Measurements from ENCODE around the gene HIP1. TPM values are rescaled to one million over a fixed set of nuclear protein-coding genes. Genes with fewer than 3 reads are reported as not detected.
"Not testable (repeated sequence)": the region's sequence is repeated elsewhere in the genome, so short reads cannot be mapped to it uniquely, and the experiment has no call there.

The HIP1 gene
- total and polyA plus RNA-seq, 3 experiments from 2014 or later, result 6.1 to 7.4 (median 6.7) TPM

DNA sequence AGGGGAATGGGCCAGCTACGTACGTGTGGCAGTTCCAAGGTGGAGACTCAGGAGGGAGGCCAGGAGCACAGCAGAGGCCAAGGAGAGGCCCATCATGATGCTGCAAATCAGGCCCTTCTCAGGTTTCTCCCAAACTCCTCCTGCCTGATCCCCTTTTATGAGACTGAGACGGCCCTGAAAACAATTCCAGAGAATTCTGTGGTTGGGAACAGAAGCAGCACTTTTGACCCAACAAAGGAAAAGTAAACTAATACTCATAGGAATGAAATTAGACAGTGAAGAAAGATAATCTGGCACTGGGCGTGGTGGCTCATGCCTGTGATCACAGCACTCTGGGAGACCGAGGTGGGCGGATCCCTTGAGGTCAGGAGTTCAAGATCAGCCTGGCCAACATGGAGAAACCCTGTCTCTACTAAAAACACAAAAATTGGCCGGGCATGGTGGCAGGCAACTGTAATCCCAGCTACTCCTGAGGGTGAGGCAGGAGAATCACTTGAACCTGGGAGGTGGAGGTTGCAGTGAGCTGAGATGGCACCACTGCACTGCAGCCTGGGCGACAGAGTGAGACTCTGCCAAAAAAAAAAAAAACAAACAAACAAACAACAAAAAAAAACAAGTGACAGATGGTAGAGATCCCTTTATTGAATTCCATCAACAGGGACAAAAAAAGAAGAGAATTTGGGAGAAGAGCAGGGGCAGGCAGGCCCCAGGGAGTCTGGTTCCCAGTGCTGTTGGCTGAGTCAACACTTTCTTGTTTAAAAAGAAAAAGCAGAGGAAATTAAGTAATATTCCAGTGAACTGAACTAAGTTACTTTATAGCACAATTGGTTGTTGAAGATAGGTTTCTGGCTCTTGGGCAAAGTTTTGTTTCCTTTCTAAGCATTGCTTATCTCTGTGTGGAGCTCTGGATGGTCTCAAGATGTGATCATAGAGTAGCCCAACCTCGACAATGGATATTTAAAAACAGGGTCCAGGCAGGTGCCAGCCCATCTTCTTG lies 33.6 kb upstream of the HIP1 start, which contains the start of gene CCL26:
Gene CCL26, minus strand, starts transcription at position 131 of the 997 bp plus-strand sequence. Its CDS starts 35 bp downstream, at position 96.
- Histone ChIP-seq H3K27ac (ENCODE audit: low read depth, low read length) (no peak within 1 kb of the TSS), H3K27me3 (ENCODE audit: insufficient read depth, low read length, poor library complexity, severe bottlenecking) (no peaks in the 10 kb centered on the region), H3K4me1 (ENCODE audit: insufficient read depth, low read length) (peaks cover 12% of the 10 kb centered on the region), H3K9me3 (ENCODE audit: low read length) (no peaks in the 10 kb centered on the region), H3K4me3 (ENCODE audit: low read length) (no peak within 1 kb of the TSS), H3K36me3 (ENCODE audit: insufficient read depth, low read length) (no peaks in the 10 kb centered on the region)
- CTCF ChIA-PET, result no interaction called here
- Mint-ChIP-seq H3K27ac (no peak within 1 kb of the TSS), H3K27me3 (peaks cover 0 to 4% of the 10 kb centered on the region in 2 donors), H3K36me3 (no peaks in the 10 kb centered on the region), H3K4me3 (no peak within 1 kb of the TSS), H3K4me1 (peaks cover 11 to 20% (median 18%) of the 10 kb centered on the region in 3 donors), H3K9me3 (peaks cover 0 to 5% (median 2%) of the 10 kb centered on the region in 5 donors)
- DNase-seq, result no peak
- POLR2A ChIA-PET, result no interaction called here

DNA sequence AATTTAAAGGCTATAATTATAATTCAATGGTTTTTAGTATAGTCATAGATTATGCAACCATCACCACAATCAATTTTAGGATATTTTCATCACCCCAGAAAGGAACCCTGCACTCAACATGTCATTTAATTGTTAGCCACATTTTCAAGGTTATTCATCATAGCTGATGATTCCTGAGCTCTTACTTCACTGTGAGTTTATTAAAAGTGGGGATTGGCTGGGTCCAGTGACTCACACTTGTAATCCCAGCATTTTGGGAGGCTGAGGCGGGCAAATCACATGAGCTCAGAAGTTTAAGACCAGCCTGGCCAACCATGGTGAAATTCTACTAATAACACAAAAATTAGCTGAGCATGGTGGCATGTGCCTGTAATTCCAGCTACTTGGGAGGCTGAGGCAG lies 32.5 kb upstream of the HIP1 start:
- H3K4me3 Mint-ChIP-seq, result no peak overlapping the region
- no peak overlapping the region for H3K27ac ChIP-seq (ENCODE audit: low read depth, low read length)
- ChIA-PET POLR2A (no interaction called here), CTCF (interaction anchor here (0.9 kb wide), 1 partner anchor 9 kb away, joined by 3 read pairs; no protein-coding TSS in a partner anchor)
- H3K4me1 Mint-ChIP-seq, result peaks cover 6 to 8% (median 7%) of the 10 kb centered on the region in 3 donors
- no peak for DNase-seq
- no peak overlapping the region for H3K27ac Mint-ChIP-seq
- H3K4me1 ChIP-seq (ENCODE audit: insufficient read depth, low read length), result peaks cover 4% of the 10 kb centered on the region
- H3K36me3 ChIP-seq (ENCODE audit: insufficient read depth, low read length), result no peaks in the 10 kb centered on the region
- H3K27me3 ChIP-seq (ENCODE audit: insufficient read depth, low read length, poor library complexity, severe bottlenecking), result no peaks in the 10 kb centered on the region
- H3K9me3 ChIP-seq (ENCODE audit: low read length), result no peaks in the 10 kb centered on the region
- no peaks in the 10 kb centered on the region for H3K36me3 Mint-ChIP-seq
- H3K9me3 Mint-ChIP-seq, result peaks cover 0 to under 1% (median 0%) of the 10 kb centered on the region in 5 donors
- H3K27me3 Mint-ChIP-seq, result no peaks in the 10 kb centered on the region
- H3K4me3 ChIP-seq (ENCODE audit: low read length), result no peak overlapping the region

DNA sequence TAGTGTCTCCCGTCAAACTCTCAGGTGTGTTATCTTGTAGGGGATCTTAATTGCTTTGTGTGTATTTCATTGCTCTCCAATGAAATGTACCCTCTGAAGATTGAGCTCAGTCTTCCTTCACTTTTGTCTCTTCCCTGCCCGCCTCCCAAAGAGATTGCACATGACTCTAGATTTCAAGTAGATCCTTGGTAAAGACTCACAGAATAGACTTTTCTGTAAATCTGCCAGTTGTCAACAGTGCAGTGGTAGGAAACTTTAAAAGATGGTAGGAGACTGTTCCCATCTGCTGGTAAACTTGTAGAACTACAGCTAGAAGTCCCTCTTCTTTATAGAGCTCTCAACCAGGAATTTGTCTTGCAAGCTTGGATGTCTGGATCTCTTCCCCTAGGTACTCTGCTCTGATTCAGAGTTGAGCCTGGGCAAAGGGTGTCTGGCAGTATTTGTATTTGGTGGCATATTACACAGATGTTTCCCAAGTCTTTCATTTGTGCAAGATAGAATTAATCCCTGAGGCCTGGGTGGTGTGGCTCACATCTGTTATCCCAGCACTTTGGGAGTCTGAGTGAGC lies 23.7 kb upstream of the HIP1 start:
- H3K27me3 Mint-ChIP-seq, result no peaks in the 10 kb centered on the region
- H3K27ac Mint-ChIP-seq, result peak overlapping the region in 2 of 8 donors; percentile 6 to 24
- H3K4me3 Mint-ChIP-seq, result no peak overlapping the region
- H3K4me3 ChIP-seq (ENCODE audit: low read length), result no peak overlapping the region
- H3K9me3 Mint-ChIP-seq, result no peaks in the 10 kb centered on the region
- no peaks in the 10 kb centered on the region for H3K27me3 ChIP-seq (ENCODE audit: insufficient read depth, low read length, poor library complexity, severe bottlenecking)
- H3K36me3 Mint-ChIP-seq, result no peaks in the 10 kb centered on the region
- H3K36me3 ChIP-seq (ENCODE audit: insufficient read depth, low read length), result no peaks in the 10 kb centered on the region
- no peaks in the 10 kb centered on the region for H3K9me3 ChIP-seq (ENCODE audit: low read length)
- peaks cover 4 to 5% (median 5%) of the 10 kb centered on the region in 3 donors for H3K4me1 Mint-ChIP-seq
- peak in 2 of 5 donors; percentile 37 to 53 for DNase-seq
- CTCF ChIA-PET, result interaction anchor here (0.6 to 1.6 kb wide), 14 partner anchors 9 to 729 kb away, joined by 3 to 9 read pairs (median 4); partner anchors contain the start of gene HIP1
- POLR2A ChIA-PET, result no interaction called here
- no peaks in the 10 kb centered on the region for H3K4me1 ChIP-seq (ENCODE audit: insufficient read depth, low read length)
- H3K27ac ChIP-seq (ENCODE audit: low read depth, low read length), result no peak overlapping the region

DNA sequence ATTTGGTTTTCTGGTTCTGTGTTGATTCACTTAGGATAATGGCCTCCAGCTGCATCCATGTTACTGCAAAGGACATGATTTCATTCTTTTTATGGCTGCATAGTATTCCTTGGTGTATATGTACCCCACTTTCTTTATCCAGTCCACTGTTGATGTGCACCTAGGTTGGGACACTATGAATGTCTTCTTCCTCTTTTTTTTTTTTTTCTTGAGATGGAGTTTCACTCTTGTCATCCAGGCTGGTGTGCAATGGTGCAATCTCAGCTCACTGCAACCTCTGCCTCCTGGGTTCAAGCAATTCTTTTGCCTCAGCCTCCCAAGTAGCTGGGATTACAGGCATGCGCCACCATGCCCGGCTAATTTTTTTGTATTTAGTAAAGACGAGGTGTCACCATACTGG lies 23.1 kb upstream of the HIP1 start:
- H3K27ac Mint-ChIP-seq; H3K27ac ChIP-seq (ENCODE audit: low read depth, low read length); H3K36me3 Mint-ChIP-seq; H3K36me3 ChIP-seq (ENCODE audit: insufficient read depth, low read length); H3K9me3 ChIP-seq (ENCODE audit: low read length); H3K27me3 Mint-ChIP-seq; H3K27me3 ChIP-seq (ENCODE audit: insufficient read depth, low read length, poor library complexity, severe bottlenecking); H3K4me1 Mint-ChIP-seq; DNase-seq; POLR2A ChIA-PET; H3K4me3 Mint-ChIP-seq; H3K4me3 ChIP-seq (ENCODE audit: low read length); H3K4me1 ChIP-seq (ENCODE audit: insufficient read depth, low read length); H3K9me3 Mint-ChIP-seq: not testable (repeated sequence)
- CTCF ChIA-PET, result interaction anchor here (0.7 to 1.6 kb wide), 10 partner anchors 10 to 728 kb away, joined by 3 to 9 read pairs (median 4); partner anchors contain the start of gene HIP1

DNA sequence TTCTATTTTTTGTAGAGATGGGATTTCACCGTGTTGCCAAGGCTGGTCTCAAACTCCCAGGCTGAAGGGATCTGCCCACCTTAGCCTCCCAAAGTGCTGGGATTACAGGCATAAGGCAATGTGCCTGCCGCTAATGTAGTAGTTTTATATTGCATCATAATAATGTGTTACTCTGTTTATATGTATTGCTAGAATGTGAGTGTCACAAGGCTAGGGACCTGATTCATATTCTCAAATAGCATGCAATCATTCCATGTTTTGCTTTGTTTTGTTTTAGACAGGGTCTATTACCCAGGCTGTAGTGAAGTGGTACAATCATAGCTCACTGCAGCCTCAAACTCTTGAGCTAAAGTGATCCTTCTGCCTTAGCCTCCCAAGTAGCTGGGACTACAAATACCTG lies 19.8 kb upstream of the HIP1 start:
- Histone ChIP-seq H3K9me3 (ENCODE audit: low read length) (no peaks in the 10 kb centered on the region), H3K27me3 (ENCODE audit: insufficient read depth, low read length, poor library complexity, severe bottlenecking) (no peaks in the 10 kb centered on the region), H3K4me1 (ENCODE audit: insufficient read depth, low read length) (no peaks in the 10 kb centered on the region), H3K4me3 (ENCODE audit: low read length) (no peak overlapping the region), H3K27ac (ENCODE audit: low read depth, low read length) (no peak overlapping the region), H3K36me3 (ENCODE audit: insufficient read depth, low read length) (no peaks in the 10 kb centered on the region)
- CTCF ChIA-PET, result interaction anchor here (0.6 to 1.3 kb wide), 2 partner anchors 40 to 169 kb away, joined by 3 read pairs; no protein-coding TSS in a partner anchor
- Mint-ChIP-seq H3K27me3 (no peaks in the 10 kb centered on the region), H3K4me1 (peaks cover 4 to 5% (median 5%) of the 10 kb centered on the region in 3 donors), H3K4me3 (no peak overlapping the region), H3K27ac (no peak overlapping the region), H3K9me3 (no peaks in the 10 kb centered on the region), H3K36me3 (no peaks in the 10 kb centered on the region)
- POLR2A ChIA-PET, result interaction anchor here (0.6 kb wide), 1 partner anchor 162 kb away, joined by 4 read pairs; no protein-coding TSS in a partner anchor
- no peak for DNase-seq

DNA sequence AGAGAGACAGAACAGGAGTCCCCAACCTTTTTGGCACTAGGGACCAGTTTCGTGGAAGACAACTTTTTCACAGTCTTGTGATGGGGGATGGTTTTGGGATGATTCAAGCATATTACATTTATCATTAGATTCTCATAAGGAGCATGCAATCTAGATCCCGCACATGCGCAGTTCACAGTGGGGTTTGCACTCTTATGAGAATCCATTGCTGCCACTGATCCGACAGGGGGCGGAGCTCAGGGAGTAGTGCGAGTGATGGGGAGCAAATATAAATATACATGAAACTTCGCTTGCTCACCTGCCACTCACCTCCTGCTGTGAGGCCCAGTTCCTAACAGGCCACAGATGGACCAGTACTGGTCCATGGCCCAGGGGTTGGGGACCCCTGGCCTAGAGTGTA lies 19.1 kb upstream of the HIP1 start:
- H3K9me3 Mint-ChIP-seq, result no peaks in the 10 kb centered on the region
- CTCF ChIA-PET, result interaction anchor here (1.3 kb wide), 1 partner anchor 40 kb away, joined by 3 read pairs; no protein-coding TSS in a partner anchor

DNA sequence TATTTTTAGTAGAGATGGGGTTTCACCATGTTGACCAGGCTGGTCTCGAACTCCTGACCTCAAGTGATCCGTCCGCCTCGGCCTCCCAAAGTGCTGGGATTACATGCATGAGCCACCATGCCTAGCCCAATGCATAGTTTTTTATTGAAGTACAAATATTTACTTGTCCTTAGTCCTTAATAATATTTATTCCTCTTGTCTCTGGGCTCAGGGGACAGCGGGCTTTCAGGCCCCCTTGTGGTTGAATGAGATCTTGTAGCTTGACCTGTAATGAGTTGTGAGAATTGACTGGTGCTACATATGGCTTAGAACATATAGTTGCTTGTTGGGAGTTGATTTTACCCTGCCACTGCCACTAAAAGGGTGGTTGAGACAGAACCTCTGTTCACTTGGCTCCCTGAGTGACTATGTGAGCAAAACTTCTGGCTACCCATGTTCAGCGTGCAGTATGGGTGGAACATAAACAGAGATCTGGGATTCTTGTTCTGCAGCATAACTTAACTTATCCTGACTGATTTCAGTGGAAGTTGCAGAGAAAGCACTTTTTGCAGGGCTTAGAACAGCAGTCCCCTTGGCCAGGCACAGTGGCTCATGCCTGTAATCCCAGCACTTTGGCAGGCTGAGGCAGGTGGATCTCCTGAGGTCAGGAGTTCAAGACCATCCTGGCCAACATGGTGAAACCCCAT lies 18.4 kb upstream of the HIP1 start:
- H3K27me3 ChIP-seq (ENCODE audit: insufficient read depth, low read length, poor library complexity, severe bottlenecking), result no peaks in the 10 kb centered on the region

More for the DNA sequence above, 19.1 kb upstream of the HIP1 start:
- peak overlapping the region in 1 of 8 donors; percentile 52 for H3K27ac Mint-ChIP-seq
- no peak overlapping the region for H3K4me3 Mint-ChIP-seq
- DNase-seq, result no peak
- Histone ChIP-seq H3K27me3 (ENCODE audit: insufficient read depth, low read length, poor library complexity, severe bottlenecking) (no peaks in the 10 kb centered on the region), H3K4me1 (ENCODE audit: insufficient read depth, low read length) (no peaks in the 10 kb centered on the region), H3K4me3 (ENCODE audit: low read length) (no peak overlapping the region), H3K27ac (ENCODE audit: low read depth, low read length) (no peak overlapping the region), H3K36me3 (ENCODE audit: insufficient read depth, low read length) (no peaks in the 10 kb centered on the region), H3K9me3 (ENCODE audit: low read length) (no peaks in the 10 kb centered on the region)
- H3K36me3 Mint-ChIP-seq, result no peaks in the 10 kb centered on the region
- no peaks in the 10 kb centered on the region for H3K27me3 Mint-ChIP-seq
- POLR2A ChIA-PET, result no interaction called here
- H3K4me1 Mint-ChIP-seq, result peaks cover 4 to 5% (median 5%) of the 10 kb centered on the region in 3 donors

More for the DNA sequence above, 18.4 kb upstream of the HIP1 start:
- no peaks in the 10 kb centered on the region for H3K9me3 Mint-ChIP-seq
- H3K27ac Mint-ChIP-seq, result no peak overlapping the region
- no peak overlapping the region for H3K4me3 Mint-ChIP-seq
- ChIA-PET POLR2A (no interaction called here), CTCF (no interaction called here)
- no peak for DNase-seq
- H3K4me1 Mint-ChIP-seq, result peaks cover under 1% of the 10 kb centered on the region in 3 donors
- no peaks in the 10 kb centered on the region for H3K27me3 Mint-ChIP-seq
- Histone ChIP-seq H3K4me3 (ENCODE audit: low read length) (no peak overlapping the region), H3K36me3 (ENCODE audit: insufficient read depth, low read length) (no peaks in the 10 kb centered on the region), H3K4me1 (ENCODE audit: insufficient read depth, low read length) (no peaks in the 10 kb centered on the region), H3K9me3 (ENCODE audit: low read length) (no peaks in the 10 kb centered on the region), H3K27ac (ENCODE audit: low read depth, low read length) (no peak overlapping the region)
- H3K36me3 Mint-ChIP-seq, result no peaks in the 10 kb centered on the region

All from CD8-positive, alpha-beta memory T cell (primary cell).